Renal cortical epithelial cell (primary cell): ENCODE results near the gene WARS2. TPM values are rescaled to one million over a fixed set of nuclear protein-coding genes. Genes with fewer than 3 reads are reported as not detected.

Source experiments
- DNase-seq: peaks from one replicate; pipeline ENCODE4 v3.0.0-alpha.2; 2011; ENCODE audit warnings: low read depth
- total RNA-seq: library from RNA; depleted of rRNA; stranded (reverse); fragments of >200 nt; gene quantifications from 2 replicates; pipeline ENCODE4 v1.2.3, GENCODE V29; 2014

The WARS2 gene
- total RNA-seq, 1 donor from 2014 or later: 24.7 TPM

DNA sequence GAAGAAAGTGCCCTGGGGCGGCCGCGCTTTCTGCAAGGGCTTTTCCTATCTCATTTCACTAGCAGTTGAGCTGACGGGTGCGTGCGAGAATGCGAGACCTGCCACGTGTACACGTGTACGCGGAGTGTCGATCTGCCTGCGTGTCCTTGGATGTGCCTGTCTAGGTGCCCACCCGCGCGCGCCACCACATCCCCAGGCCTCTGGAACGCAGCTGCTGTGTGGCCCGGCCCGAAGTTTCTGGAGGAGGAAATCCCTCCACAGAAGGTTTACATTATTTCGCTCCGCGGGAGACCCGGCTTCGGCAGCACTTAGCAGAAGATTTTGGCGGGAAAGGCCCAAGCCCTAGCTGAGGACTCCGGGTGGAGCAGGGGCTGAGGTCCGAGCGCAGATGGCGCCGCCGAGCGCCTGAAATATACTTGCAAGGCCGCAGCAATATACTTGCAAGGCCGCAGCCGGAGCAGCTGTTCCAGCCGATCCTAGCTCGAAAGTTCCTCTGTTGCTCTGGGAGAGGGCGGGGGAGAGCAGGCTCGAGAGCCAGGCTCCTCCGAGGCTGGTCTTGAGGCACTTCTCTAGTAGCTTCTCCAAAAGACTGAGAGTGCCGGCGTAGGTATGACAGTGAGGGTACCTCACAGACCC lies 156.2 kb downstream of the WARS2 start:
- no peak for DNase-seq

DNA sequence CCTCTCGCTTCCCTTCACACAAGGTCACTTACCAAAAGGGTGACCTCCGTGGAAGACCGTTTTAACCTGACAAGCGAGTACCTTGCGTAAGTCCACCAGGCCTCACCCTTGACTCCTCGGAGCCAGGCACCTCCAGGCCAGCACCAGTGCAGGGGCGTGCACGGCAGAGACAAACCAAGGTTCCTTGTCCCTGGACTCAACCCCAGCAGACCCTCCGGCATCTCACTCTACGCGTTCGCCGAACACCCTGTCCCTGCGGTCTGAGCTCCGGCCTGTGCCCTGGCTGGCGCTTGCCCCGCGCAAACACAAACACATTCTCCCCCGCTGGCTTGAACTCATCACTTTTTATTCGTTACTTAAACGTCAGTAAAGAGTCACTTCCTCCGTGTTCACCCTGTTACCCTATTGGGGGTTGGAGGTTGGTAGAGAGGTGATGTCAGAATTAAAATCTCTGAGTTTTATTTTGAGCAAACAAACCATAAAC lies 156.9 kb downstream of the WARS2 start:
- DNase-seq: no peak

DNA sequence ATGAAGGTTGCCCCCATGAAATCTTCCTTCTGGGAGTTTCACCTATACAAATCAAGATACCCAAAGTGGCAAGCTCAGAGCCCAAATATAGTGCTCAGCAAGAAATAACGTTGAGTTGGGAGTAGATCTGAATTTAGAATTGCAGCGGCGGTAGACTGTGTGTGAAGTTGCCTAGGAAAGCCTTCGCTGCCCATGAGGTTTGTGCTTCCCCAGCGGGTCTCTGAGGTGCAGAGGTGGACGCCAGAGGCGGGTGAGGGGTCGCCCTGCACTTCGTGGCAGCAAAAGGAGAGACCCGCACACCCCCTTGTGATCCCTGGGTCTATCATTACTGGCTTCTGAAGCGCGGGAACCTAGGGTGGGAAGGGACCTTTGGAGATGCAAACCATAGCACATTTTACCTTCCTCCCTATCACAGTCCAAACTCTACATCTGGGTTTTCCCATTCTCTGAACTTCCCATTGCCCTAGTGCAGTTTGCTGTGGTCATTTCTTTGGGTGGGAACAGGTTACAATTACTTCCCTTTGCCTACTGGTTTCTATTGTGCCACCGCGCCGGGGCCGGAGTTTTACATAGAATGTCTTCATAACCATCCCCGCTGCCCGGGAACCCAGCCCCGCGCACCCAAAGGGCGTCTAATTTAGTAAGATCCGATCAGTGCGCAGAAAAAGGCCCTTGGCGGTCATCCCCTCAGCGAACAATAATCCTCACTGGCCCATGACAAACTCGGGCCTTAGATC lies 157.5 kb downstream of the WARS2 start:
- DNase-seq: no peak

DNA sequence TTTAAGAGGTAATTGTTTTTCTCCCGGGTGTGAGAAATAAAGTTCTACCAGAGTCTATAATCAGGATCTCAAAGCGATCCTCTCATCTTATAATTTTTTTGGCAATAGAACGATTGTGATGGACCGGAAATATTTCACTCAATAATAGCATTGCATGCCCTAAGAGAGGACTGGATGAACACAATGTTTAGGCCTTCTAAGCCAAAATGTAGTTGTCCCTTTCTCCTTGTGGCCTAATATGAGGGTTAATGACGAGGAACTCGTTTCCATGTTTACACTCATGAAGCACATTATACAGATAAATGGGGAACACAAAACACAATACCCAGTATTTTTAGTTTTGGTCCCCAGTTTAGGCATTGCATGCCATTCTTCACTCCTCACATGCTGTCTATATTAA lies 158.2 kb downstream of the WARS2 start:
- DNase-seq: no peak

DNA sequence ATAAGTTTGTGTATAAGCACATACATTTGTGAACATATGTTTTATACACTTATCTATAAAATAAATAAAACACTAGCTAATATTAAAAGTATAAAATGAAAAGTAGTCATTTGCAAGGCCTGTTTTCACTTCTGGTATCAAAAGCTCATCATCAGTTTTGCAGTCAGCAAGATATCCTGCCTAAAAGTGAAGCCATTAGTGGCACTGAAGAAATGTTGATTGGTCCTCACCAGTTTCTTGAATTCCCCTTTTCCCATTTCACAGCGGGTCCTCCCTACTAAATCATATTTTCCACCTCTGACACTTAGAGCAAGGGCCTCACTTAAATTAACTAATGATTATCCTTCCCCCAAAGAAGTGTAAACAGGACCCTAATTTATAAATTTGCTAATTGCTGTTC lies 159.0 kb downstream of the WARS2 start:
- no peak for DNase-seq

Other genes starting within 250 kb of the WARS2 start
- 0.87 and 0.89 TPM in 2 replicates for gene TBX15, start 152.3 kb downstream of the WARS2 start, total RNA-seq
- not detected in 2 replicates for gene HAO2, start 228.1 kb upstream of the WARS2 start, total RNA-seq